GM06990 (cell line): ENCODE measurements around the gene IKBKE.

Experiments
- DNase-seq: peaks from one replicate; pipeline ENCODE4 v3.0.0-alpha.2; 2011; ENCODE audit not compliant: insufficient read length; ENCODE audit errors: extremely low read depth
- H3K27me3 ChIP-seq: replicated peaks from 2 replicates; pipeline ENCODE4 v1.6.0; 2011; ENCODE audit warnings: low read length; ENCODE audit not compliant: control insufficient read depth, insufficient read depth
- H3K36me3 ChIP-seq: 2 replicates; pipeline ENCODE4 v1.5.1; 2011; ENCODE audit warnings: low read length; ENCODE audit not compliant: control insufficient read depth, insufficient read depth
- H3K4me3 ChIP-seq: replicated peaks from 2 replicates; pipeline ENCODE4 v1.5.1; 2011; ENCODE audit warnings: low read depth, mild to moderate bottlenecking, control low read depth, low read length
- CTCF ChIP-seq: IDR thresholded peaks from 2 replicates; pipeline ENCODE4 v1.5.1; 2011; ENCODE audit warnings: low read length, control low read depth, mild to moderate bottlenecking, inconsistent platforms; ENCODE audit not compliant: insufficient read depth, poor library complexity, severe bottlenecking

The IKBKE gene

GRCh38 chr1:206535853-206536188 lies 65.5 kb downstream of the IKBKE start:
- DNase-seq, result no peak
- H3K27me3 ChIP-seq, result no peaks in the 10 kb centered on the region
- TF ChIP-seq CTCF, result no peak
- no peaks in the 10 kb centered on the region for H3K36me3 ChIP-seq
- no peak overlapping the region for H3K4me3 ChIP-seq

GRCh38 chr1:206537141-206537540 lies 66.9 kb downstream of the IKBKE start:
- Histone ChIP-seq H3K4me3 (no peak overlapping the region), H3K36me3 (no peaks in the 10 kb centered on the region), H3K27me3 (no peaks in the 10 kb centered on the region)
- DNase-seq, result no peak
- TF ChIP-seq CTCF, result no peak

GRCh38 chr1:206538086-206538770 lies 68.0 kb downstream of the IKBKE start:
- H3K4me3 ChIP-seq, result no peak overlapping the region
- no peaks in the 10 kb centered on the region for H3K36me3 ChIP-seq
- no peaks in the 10 kb centered on the region for H3K27me3 ChIP-seq
- DNase-seq, result no peak
- no peak for TF ChIP-seq CTCF

- Histone ChIP-seq H3K36me3 (no peaks in the 10 kb centered on the region), H3K4me3 (no peak overlapping the region), H3K27me3 (no peaks in the 10 kb centered on the region)
- TF ChIP-seq CTCF, result no peak
- DNase-seq, result no peak
These were observed 68.8 kb downstream of the IKBKE start for GRCh38 chr1:206538901-206539640.

- Histone ChIP-seq H3K36me3 (no peaks in the 10 kb centered on the region), H3K27me3 (no peaks in the 10 kb centered on the region), H3K4me3 (no peak overlapping the region)
- no peak for DNase-seq
- TF ChIP-seq CTCF, result no peak
These were observed 69.9 kb downstream of the IKBKE start for GRCh38 chr1:206540044-206540780.
